Gastroesophageal sphincter (tissue), 3 donors: ENCODE measurements around the gene CDKAL1.

Experiments
- POLR2AphosphoS5 ChIP-seq: sonication (generic); formaldehyde crosslinking; IDR thresholded peaks from one replicate; pipeline ENCODE4 v1.6.1; 2017; ENCODE audit warnings: antibody characterized with exemption
- TF ChIP-seq, protein P1 (sequence below), 4 experiments: fragments of 200-600 bp in 2 of 4; fragments of 450-650 bp in 2 of 4; sonication (generic) in 1 of 4; IDR thresholded peaks; one replicate each; pipeline ENCODE4 v1.5.1; 2017 to 2019; ENCODE audit warnings: antibody characterized with exemption in 4 of 4, mild to moderate bottlenecking in 2 of 4, moderate library complexity in 2 of 4

DNA sequence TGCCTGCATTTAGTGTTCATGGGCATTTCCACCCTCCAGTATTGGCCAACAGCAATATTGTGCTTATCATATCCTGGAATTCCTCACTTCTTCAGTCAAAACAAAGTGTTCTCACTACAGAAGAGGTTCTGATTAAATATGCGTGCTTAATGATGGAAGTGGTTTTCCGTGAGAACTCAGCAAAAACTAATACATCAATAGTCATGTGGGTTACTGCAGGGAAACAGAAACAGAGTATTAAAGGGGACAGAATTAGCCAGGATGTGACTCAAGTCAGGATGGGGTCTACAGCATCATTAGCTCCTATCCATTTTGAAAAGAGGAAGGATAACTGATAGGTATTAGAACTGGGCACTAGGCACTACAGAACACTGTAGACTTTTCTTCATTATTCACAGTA is 384.6 kb downstream of the CDKAL1 start:
- TF ChIP-seq, protein P1, sequence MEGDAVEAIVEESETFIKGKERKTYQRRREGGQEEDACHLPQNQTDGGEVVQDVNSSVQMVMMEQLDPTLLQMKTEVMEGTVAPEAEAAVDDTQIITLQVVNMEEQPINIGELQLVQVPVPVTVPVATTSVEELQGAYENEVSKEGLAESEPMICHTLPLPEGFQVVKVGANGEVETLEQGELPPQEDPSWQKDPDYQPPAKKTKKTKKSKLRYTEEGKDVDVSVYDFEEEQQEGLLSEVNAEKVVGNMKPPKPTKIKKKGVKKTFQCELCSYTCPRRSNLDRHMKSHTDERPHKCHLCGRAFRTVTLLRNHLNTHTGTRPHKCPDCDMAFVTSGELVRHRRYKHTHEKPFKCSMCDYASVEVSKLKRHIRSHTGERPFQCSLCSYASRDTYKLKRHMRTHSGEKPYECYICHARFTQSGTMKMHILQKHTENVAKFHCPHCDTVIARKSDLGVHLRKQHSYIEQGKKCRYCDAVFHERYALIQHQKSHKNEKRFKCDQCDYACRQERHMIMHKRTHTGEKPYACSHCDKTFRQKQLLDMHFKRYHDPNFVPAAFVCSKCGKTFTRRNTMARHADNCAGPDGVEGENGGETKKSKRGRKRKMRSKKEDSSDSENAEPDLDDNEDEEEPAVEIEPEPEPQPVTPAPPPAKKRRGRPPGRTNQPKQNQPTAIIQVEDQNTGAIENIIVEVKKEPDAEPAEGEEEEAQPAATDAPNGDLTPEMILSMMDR (IDR thresholded peaks at IDR 0.05) = no peak
- TF ChIP-seq POLR2AphosphoS5 = no peak
